ENCODE data around the gene MIPOL1.
"Not testable (repeated sequence)": the region's sequence is repeated elsewhere in the genome, so short reads cannot be mapped to it uniquely, and the experiment has no call there.

Gene MIPOL1

DNA sequence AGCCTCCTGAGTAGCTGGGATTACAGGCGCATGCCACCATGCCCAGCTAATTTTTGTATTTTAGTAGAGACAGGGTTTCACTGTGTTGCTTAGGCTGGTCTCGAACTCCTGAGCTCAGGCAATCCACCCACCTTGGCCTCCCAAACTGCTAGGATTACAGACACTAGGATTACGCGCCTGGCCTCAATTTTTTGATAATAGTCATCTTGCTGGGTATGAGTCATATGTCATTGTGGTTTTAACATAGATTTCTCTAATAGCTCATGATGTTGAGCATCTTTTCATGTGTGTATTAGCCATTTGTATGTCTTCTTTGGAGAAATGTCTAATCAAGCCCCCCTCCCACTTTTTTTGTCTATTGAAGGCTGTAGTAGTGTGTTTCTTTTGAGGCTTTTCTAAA, 38.3 kb downstream of the MIPOL1 start:
- not testable (repeated sequence) for DNase-seq

DNA sequence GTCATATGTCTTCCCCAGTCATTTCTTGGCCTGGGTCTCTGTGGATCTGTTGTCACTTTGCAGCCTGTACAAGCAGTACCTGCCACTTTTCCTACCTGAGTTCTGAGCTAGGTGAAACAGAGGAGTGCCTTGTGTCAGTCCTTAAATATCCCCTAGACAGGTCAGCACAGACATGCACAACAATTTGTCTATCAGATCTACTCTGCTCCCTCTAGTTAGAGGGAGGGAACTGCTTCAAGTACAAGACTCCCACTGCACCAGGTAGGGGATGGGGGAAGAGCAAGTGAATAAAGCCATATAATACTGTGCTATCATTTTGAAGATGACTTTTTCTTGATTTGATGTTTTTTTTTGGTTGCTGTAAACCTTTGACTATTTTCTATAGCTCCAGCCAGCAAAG, 39.4 kb downstream of the MIPOL1 start:
- no peak for DNase-seq

DNA sequence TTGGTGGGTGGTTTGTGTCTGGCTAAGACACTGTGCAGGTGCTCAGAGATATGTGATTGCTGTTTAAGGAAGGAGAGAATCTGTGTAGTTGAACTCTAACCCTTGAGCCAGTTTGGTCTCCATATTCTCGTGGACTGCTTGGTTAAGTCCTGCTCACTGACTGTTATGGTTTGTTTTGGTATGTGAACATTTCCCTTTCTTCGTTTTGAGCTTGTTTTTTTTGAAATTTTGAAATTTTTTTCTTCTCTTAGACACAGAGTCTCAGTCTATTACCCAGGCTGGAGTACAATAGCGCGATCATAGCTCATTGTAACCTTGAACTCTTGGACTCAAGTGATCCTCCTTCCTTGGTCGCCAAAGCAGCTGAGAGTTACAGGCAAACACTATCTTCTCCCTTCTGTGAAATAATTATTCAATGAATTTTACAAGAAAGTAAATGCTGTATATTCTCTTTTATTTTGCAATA, 40.0 kb downstream of the MIPOL1 start:
- no peak for DNase-seq

DNA sequence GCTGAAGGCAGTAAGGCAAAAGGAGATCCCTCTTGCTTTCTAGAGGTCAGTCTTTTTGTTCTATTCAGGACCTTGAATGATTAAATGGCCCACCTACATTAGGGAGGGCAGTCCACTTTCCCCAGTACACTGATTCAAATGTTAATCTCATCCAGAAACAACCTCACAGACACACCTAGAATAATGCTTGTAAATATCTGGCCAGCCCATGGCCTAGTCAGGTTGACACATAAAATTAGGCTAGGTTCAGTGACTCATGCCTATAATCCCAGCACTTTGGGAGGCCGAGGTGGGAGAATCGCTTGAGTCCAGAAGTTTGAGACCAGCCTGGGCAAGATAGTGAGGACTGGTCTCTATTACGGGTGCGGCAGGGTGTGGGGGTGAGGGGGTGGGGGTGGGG, 43.5 kb downstream of the MIPOL1 start:
- DNase-seq, result no peak

DNA sequence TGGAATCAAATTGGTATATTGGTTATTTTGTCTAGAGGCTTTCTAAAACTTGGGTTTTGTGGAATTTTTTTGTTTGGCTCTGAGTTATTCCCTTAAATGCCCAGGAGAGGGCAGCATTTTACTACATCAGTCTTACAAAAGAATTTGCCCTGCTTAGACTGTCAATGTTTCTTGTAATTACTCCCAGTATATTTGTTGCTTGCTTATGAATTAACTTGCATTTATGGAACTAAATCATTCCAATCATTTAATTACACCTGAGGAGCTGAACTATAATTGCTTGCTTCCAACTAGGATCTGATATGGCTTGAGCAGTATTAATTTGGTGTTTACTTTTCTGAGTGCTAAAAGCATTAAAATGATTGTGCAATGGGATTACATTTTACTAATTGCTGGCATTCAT, 48.7 kb downstream of the MIPOL1 start:
- no peak for DNase-seq

DNA sequence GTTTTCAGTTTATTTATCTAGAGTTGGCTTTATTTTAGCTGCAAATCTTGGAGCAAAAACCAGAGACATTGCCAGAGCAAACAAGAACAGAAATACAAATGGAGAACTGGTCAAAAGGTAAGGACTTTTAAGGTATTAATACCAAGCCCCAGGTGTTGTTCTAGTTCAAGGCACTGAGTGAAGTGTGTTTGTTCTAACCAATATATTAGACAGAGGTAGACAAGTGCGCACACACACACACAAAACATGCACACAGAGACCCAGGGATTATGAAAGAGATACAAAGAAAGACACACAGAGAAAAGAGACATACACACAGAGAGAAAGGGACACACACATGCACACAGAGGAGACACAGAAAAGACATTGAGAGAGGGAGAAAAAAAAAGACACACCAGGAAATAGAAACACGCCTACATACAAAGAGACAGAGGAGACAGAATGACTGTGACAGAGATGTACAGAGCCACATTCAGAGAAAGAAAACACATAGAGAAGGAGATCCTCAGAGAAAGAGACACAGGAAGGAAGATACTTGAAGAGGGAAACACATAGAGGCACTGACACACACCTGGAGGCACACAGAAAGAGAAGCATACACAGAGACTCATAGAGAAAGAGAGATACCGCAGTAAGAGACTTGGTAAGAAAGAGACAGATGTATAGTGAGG, 50.2 kb downstream of the MIPOL1 start:
- no peak for DNase-seq

DNA sequence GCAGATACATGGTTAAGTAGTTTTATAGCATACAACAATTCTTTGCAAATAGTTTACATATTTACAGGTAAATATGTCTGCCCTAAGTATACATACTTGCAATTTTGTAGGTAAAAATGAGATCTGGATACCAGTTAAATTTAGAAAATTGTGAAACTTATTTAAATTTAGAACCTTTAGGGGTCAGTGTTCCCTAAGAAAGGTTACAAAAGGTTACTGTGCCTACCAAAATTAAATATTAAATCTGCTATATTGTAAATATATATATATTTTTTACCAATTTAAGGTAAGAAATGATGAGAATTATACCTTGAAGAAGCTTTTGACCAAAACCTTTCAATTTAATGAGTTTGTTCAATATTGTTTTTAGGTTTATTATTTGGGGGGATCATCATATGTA, 54.0 kb downstream of the MIPOL1 start:
- DNase-seq, result no peak

DNA sequence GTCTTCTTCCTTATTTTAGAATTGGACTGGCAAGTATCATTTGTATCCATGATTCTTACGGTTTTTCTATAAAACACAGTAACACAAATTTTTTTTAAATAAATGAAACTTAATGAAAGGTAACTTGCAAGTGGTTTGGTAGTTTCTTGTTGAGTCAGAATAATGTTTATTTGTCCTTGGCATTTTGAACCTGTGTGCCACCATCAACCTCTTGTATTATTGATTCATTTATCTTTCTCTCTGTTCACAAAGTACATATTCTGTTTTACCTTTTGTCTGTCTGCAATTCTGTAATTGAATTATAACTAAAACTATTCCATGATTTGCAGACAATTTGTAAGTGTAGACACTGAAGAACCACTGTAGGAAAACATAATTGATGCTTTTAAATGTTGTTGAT, 54.7 kb downstream of the MIPOL1 start:
- no peak for DNase-seq

DNA sequence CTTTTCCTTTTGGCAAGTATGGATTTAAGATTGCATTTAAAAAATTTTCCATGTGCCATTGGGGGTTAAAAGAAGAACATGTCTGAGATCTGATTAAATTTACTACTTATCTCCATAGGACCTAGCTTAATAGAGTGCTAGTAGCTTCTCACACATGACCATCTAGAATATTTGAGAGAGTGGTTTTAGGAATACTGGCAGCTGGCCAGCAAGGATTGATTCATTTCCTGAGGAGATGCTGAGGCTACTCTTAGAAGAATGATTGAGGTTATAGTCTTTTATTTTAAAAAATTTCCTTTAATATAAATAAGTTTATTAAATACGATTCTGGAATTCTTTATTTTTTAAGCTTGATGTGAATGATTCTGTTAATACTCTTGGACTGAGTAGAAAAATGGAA, 56.2 kb downstream of the MIPOL1 start:
- no peak for DNase-seq

DNA sequence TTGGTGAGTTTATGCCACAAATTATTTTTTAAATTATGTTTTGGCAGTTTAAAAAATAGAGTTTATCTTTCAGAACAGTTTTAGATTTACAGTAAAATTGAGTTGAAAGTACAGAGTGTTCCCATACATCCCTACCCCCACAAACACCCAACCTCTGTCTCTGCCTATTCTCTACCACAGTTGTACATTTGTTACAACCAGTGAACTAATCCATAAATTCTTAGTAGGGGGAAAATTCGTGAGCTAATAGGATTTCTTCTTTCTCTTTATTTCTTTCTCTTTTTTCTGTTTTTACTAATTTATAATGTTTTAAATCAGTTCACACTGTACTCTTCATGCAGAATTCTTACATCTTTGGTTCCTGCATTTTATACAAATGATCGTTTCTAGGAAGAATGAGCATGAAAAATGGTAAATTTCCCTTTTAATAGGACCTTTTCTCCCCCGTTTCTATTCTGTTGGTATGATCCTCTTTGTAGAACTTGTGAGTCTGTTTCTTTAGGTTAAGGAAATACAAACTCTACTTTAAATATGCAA, 56.7 kb downstream of the MIPOL1 start:
- no peak for DNase-seq

DNA sequence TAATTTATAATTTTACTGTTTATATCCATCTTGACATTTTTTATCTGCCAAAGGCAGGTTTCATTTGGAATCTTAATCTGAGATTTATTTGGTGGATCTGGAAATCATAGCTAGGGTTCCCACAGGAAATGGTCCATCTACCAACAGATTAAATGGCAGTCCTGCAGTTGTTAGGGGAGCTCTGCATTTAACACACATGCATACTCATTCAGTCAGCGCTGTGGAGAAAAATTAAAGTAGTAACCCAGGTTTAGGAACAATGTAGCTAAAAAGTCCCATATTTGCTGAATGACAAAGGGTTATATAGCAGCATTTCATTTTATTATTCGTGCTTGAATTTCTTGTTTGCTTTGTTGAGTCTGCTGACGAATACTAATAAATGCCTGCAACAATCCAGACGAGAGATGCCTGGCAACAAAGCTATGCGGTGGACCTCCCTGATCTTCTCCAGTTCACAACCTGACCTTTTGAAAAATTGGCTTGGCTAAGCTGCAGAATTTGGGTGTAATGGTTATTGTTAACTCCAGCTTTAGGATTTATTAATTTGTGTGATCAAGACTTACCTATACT, 59.8 kb downstream of the MIPOL1 start:
- DNase-seq, result no peak

DNA sequence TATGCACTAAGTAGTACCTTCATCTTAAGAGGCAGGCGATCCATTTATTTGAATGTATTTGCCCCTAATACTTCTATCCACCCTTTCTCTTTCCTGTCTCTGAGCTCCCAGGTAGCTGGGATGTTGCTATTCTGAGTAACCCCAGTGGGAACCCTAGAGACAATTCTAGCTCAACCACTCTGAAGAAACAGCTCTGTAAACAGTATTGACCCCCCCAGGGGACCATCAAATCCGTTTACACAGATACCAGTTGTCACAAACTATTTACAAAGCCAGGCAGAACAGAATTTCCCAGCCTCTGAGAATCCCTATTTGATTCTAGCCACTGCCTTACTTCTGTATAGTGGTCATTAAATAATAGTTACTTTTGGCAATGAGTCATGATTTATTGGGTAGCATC, 64.9 kb downstream of the MIPOL1 start:
- DNase-seq, result no peak

DNA sequence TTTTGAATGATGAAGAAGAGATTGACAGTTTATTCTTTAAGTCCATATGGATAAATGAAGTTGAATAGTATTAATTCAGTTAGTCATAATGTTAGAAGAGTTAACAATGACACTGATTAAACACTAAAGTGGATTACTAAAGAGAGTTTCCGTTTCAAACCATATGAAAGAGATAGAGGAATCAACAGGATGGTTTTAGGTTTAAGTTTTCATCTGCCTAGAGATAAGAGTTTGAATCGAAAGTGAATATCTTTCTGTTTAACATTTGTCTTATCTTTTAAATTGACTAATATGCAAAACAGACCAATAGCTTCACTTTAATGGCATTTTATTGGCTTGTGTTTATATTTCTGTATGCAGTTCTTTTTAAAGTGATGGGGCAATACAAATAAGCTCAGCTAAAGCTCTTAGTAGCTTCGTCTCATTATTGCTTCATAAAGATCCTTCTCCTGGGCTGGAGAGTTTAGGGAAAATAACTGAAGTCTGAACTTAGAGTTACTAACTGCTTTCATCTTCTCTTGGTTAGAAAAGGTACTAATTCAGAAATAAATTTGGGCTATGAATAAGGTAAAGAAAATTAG, 66.0 kb downstream of the MIPOL1 start:
- no peak for DNase-seq

DNA sequence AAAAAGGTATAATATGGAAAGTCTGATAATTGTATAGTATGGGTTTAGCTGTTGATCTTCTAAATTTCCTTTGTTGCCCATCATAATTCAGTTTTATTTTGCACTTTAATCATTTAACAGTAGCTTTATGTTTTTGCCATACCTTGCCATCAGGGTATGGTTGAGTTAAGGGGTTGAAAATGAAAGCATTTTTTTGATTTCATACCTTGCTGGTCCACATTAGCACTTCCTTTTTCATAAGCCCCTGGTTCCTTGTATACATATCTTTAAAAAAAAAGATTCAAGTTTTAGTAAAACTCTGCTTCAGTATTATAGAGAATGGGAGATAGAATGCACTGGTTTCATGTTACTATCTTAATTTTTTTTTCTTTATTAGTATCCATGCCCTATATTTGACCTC, 71.1 kb downstream of the MIPOL1 start:
- no peak for DNase-seq

DNA sequence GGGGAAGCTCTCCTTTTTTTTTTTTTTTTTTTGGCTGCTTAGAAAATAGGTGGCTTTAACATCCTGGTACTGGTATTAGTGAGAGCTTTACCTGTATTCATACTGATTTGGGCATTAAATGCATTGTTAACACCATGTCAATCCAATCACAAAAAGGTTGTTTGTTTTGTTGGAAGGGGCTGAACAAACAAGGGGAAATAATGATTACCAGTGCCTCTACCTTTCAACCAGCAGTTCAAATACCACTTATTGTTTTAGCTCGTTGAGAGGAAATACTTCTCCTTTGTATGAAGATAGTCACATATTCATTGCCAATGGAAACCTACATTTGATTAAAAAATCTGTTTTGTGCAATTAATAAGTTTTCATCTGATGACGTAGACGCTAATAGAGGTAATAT, 72.9 kb downstream of the MIPOL1 start:
- no peak for DNase-seq

DNA sequence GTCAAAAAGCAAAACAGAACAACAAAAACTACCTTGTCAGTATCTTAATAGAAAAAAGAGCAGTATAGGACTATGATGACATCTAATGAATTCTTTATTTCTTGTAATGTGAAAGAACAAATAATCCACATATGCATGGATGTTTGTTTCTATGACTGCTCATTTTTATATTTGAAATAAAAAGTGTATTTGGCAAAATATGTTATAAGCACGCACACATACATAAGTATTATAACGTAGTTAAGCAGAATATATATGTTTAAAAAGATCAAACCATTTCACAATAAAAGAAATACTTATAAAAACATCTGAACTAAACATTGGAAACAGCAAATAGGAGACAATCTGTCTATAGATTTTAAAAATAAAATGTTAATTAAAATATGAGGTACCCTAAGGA, 74.8 kb downstream of the MIPOL1 start:
- no peak for DNase-seq

DNA sequence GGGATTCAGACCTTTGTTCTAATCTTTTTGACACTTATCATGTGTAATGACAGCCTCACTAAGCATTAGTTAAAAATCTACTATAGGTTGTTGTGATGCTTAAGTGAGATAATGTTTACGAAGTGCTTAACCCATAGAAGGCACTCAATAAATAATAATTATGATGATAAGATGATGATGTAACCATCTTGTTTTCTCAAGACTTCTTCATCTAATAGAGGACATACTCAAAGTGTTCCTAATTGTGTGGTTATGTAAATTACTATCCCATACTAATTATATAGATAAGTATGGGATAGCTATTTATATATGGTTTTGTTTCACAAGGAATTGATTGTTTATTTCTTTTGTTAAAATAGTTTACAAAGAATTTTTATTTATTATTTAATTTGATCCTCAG, 76.9 kb downstream of the MIPOL1 start:
- no peak for DNase-seq

DNA sequence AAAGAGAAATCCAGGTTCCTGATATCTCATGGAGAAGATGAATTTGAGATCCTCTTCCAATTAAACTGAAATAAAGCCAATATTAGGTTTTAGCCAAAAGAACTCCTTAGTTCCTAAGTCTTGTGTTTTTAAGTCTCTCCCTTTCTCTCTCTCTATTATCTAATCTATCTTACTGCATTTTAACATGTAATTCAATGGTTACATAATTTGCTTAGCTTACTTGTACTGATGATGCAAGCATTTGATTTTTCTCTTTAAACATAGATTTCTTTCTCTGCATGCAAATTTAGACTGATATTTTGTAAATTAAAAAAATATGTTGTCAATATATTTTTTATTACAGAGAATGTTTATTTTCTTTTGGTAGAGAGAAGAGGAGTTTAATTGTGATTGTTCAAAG, 78.2 kb downstream of the MIPOL1 start:
- DNase-seq, result no peak

DNA sequence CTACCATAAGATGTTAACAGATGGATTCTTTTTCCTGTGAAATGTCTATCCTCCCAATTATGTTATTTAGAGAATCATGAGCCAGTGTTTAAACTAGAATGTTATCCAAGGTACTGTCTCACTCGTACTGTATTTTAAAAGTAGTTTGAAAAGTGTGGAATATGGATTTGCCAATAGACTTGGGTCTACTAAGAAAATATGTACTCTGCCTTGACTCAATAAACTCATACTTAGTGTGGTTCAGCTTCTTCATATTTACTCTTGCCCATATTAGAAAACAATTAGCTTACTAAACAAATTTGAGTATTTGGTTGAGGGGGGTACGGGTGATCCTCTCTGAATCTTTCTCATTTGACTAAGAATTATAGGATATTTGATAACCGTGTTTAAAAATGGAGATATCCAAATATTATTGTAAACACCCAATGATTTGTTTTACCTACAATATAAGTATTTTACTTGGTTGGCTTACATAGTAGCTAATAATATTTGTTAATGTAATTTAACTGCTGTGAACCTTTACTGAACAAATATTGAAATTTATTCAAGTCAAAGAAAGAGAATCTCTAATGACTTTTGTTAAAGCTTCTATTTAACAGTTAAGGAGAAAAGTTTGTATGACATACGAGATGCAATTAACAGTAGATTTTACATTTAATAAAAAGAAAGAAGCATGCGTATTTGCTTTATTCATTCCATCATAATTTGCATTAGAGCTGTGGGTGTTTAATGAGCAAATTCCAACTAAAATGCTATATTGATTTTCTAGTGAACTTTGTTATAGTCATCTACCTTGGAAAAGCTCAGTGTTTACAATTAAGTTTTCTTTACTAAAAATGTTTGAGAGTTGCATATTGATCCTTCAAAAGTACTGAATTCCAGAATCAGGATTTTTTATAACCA, 81.2 kb downstream of the MIPOL1 start:
- DNase-seq, result no peak

DNA sequence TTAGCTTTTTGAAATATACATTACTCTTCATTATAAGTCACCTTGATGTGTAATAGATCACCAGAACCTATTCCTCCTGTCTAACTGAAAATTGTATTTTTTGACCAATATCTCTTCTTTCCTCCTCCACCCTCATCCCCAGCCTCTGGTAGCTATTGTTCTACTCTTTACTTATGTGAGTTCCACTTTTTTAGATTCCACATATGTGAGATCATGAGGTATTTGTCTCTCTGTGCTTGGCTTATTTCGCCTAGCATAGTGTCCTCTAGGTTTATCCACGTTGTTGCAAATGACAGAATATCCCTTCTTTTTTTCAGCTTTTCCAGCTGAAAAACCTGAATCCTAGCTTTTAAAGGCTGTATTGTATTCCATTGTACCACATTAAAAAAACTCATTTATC, 82.1 kb downstream of the MIPOL1 start:
- no peak for DNase-seq

DNA sequence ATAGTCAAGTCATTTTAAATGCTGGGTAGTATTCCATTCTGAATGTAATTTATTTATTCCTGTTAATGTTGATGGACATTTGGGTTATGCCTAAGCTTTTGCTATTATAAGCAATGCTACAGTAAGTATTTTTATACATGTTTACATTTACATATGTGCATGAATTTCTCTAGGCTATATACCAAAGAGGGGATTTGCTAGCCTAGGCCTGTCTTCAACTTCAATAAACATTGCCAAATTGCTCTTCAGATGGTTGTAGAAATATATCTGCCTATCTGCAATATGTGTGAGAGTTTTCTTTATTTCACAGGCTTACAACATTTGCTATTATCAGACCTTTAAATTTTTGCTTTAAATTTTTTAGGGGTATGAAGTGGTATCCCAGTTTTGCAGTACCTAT, 87.0 kb downstream of the MIPOL1 start:
- no peak for DNase-seq

DNA sequence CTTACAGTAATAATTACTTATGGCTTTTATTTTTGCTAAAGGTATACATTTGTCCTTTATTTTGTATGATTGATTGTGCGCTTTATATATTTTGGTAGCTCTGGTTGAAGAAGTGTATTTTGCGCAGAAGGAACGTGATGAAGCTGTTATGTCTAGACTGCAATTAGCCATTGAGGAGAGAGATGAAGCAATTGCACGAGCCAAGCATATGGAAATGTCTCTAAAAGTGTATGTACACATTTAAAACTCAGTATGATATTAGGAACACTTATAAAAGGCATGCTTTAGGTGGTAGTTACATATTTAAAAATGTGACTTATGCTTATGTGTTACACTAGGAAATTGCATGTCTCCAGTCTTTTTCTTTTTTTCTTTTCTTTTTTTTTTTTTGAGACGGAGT, 87.5 kb downstream of the MIPOL1 start:
- no peak for DNase-seq

DNA sequence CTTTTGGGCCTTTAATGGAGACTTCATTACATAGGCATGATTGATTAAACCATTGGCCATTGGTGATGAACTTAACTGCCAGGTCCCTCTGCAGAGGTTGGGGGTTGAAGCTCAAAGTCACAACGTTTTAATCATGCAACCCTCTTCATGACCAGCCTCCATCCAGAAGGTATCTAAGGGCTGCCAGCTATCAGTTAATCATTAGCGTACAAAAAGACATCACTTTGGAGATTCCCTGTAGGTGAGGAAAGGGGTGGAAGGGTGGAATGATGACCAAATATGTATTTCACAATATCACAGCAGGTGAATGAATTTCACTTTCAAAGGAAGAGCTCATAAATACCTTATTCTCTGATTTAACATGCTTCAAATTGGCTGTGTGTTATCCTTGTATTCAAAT, 92.0 kb downstream of the MIPOL1 start:
- DNase-seq, result no peak

DNA sequence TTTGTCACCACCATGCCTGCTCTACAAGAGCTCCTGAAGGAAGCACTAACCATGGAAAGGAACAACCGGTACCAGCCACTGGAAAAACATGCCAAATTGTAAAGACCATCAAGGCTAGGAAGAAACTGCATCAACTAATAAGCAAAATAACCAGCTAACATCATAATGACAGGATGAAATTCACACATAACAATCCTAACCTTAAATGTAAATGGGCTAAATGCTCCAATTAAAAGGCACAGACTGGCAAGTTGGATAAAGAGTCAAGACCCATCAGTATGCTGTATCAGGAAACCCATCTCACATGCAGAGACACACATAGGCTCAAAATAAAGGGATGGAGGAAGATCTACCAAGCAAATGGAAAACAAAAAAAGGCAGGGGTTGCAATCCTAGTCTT, 97.5 kb downstream of the MIPOL1 start:
- not testable (repeated sequence) for DNase-seq
